Tibial nerve (tissue), 4 donors: ENCODE results near the gene CLEC16A. TPM values are rescaled to one million over a fixed set of nuclear protein-coding genes. Genes with fewer than 3 reads are reported as not detected.
"Not testable (repeated sequence)": the region's sequence is repeated elsewhere in the genome, so short reads cannot be mapped to it uniquely, and the experiment has no call there.

ENCODE experiments used
- DNase-seq, 2 donors: peaks; one replicate each; pipeline ENCODE4 v3.0.0-alpha.2; 2019; ENCODE audit warnings: low spot score in 2 of 2
- H3K27ac ChIP-seq, 4 donors: fragments of 200-600 bp; sonication (generic) in 3 of 4; one replicate each; pipeline ENCODE4 v1.5.1; 2017 to 2019; ENCODE audit warnings: mild to moderate bottlenecking in 1 of 4
- H3K27me3 ChIP-seq, 2 donors: fragments of 200-600 bp; sonication (generic) in 1 of 2; one replicate each; pipeline versions ENCODE4 v1.5.1 to v1.6.0; 2017 to 2019
- H3K36me3 ChIP-seq, 3 donors: fragments of 200-600 bp; sonication (generic); one replicate each; pipeline ENCODE4 v1.5.1; 2018 to 2019
- H3K4me1 ChIP-seq, 4 donors: fragments of 200-600 bp; sonication (generic) in 3 of 4; one replicate each; pipeline ENCODE4 v1.5.1; 2017 to 2019
- H3K4me3 ChIP-seq, 4 donors: fragments of 200-600 bp; sonication (generic) in 3 of 4; one replicate each; pipeline ENCODE4 v1.5.1; 2017 to 2019; ENCODE audit warnings: mild to moderate bottlenecking in 1 of 4, moderate library complexity in 1 of 4
- H3K9me3 ChIP-seq, 4 donors: fragments of 200-600 bp; sonication (generic) in 3 of 4; one replicate each; pipeline ENCODE4 v1.5.1; 2017 to 2019
- EP300 ChIP-seq, 2 donors: sonication (generic); formaldehyde crosslinking; IDR thresholded peaks; one replicate each; pipeline ENCODE4 v1.6.1; 2017; ENCODE audit warnings: antibody characterized with exemption in 2 of 2, mild to moderate bottlenecking in 1 of 2
- POLR2A ChIP-seq, 2 donors: fragments of 450-650 bp; IDR thresholded peaks; one replicate each; pipeline ENCODE4 v1.6.1; 2017; ENCODE audit warnings: antibody characterized with exemption in 2 of 2, mild to moderate bottlenecking in 2 of 2, moderate library complexity in 2 of 2
- WGBS, 2 donors: methylation state at CpG; one replicate each; pipeline ENCODE4 v1.1.5; 2018; 5-methylcytosine and 5-hydroxymethylcytosine counted together
- total RNA-seq, 4 donors: library from RNA; depleted of rRNA; stranded (reverse); fragments of >200 nt; gene quantifications; one replicate each; pipeline ENCODE4 v1.1.0, GENCODE V29; 2016
- TF ChIP-seq, protein P1 (sequence below), 5 experiments: fragments of 200-600 bp in 3 of 5; fragments of 450-650 bp in 2 of 5; sonication (generic) in 3 of 5; IDR thresholded peaks; one replicate each; pipeline ENCODE4 v1.5.1; 2016 to 2019; ENCODE audit warnings: antibody characterized with exemption in 5 of 5, mild to moderate bottlenecking in 3 of 5, moderate library complexity in 2 of 5

Gene CLEC16A
- total RNA-seq, 4 donors from 2014 or later = 37.4 to 70.2 (median 55.2) TPM

- WGBS, 2 donors = 52 to 100% methylated on average over 1 to 4 of the region's 4 CpGs
- TF ChIP-seq EP300 (IDR thresholded peaks at IDR 0.05) = no peak
- no peak for TF ChIP-seq POLR2A (IDR thresholded peaks at IDR 0.05)
- TF ChIP-seq, protein P1, sequence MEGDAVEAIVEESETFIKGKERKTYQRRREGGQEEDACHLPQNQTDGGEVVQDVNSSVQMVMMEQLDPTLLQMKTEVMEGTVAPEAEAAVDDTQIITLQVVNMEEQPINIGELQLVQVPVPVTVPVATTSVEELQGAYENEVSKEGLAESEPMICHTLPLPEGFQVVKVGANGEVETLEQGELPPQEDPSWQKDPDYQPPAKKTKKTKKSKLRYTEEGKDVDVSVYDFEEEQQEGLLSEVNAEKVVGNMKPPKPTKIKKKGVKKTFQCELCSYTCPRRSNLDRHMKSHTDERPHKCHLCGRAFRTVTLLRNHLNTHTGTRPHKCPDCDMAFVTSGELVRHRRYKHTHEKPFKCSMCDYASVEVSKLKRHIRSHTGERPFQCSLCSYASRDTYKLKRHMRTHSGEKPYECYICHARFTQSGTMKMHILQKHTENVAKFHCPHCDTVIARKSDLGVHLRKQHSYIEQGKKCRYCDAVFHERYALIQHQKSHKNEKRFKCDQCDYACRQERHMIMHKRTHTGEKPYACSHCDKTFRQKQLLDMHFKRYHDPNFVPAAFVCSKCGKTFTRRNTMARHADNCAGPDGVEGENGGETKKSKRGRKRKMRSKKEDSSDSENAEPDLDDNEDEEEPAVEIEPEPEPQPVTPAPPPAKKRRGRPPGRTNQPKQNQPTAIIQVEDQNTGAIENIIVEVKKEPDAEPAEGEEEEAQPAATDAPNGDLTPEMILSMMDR (IDR thresholded peaks at IDR 0.05) = no peak
Measured at GRCh38 chr16:10926094-10926493, 18.3 kb upstream of the CLEC16A start.

DNA sequence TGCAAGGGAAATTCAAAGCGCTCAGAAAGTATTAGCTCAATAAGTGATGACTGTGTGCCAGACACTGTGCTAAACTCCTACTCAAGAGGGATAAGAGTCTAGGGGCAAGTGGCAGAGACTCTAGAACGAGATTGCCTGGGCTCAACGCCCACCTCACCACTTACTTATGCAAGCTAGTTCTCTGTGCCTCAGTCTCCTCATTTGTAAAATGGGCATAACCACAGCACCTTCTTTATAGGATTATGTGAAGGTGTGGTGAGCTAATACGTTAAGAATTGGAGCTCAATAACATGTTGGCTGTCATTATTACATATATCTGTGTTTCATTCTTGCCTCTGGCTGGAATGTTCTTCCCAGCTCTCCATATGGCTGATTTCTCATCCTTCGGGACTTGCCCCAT, 17.5 kb upstream of the CLEC16A start:
- Histone ChIP-seq H3K4me1 (peaks cover 0 to 35% (median 11%) of the 10 kb centered on the region in 4 donors), H3K9me3 (no peaks in the 10 kb centered on the region)

More at GRCh38 chr16:10926094-10926493, 18.3 kb upstream of the CLEC16A start:
- Histone ChIP-seq H3K4me1 (peaks cover 0 to 42% (median 14%) of the 10 kb centered on the region in 4 donors), H3K9me3 (no peaks in the 10 kb centered on the region), H3K27ac (no peak overlapping the region), H3K36me3 (peaks cover 0 to 74% (median 4%) of the 10 kb centered on the region in 3 donors), H3K4me3 (no peak overlapping the region), H3K27me3 (no peaks in the 10 kb centered on the region)
- DNase-seq = no peak

DNA sequence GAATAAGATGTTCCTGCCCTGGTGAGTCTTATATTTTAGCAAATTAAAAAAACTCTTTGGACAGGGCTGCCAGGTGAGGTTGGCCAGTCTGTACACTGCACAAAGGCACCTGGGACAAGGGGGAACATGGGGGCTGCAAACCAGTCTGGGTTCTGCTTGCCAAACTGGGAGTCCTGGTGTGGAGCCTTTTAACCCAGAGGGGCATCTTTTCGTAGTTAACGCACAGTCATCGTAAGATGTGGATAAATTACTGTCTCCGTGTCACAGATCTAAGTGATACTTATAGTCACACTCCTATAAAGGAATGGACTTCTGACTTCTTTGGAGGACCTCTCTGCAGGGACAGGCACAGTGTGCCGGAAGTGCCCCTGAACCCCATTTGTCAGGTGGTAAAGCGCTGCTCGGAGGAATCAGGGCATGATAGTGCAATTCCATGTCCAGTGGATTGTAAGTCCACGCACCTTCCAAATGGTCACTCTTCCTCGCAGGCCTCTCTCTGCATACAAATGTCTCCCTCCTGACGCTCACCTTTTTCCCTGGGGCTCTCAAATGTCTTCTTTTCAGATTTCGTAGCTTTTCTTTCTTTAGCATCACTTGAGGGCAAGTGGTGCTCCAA, 16.8 kb upstream of the CLEC16A start:
- 92% methylated on average over 11 of the region's 11 CpGs for WGBS, 2 donors
- Histone ChIP-seq H3K27ac (no peak overlapping the region), H3K27me3 (no peaks in the 10 kb centered on the region), H3K36me3 (peaks cover 0 to 88% (median 4%) of the 10 kb centered on the region in 3 donors), H3K4me3 (no peak overlapping the region), H3K4me1 (peaks cover 0 to 27% (median 3%) of the 10 kb centered on the region in 4 donors), H3K9me3 (no peaks in the 10 kb centered on the region)
- TF ChIP-seq, protein P1 (IDR thresholded peaks at IDR 0.05) = no peak
- TF ChIP-seq EP300 (IDR thresholded peaks at IDR 0.05) (no peak), POLR2A (IDR thresholded peaks at IDR 0.05) (no peak)
- DNase-seq = no peak

More for the DNA sequence above, 17.5 kb upstream of the CLEC16A start:
- H3K27ac ChIP-seq = no peak overlapping the region
- no peak for TF ChIP-seq POLR2A (IDR thresholded peaks at IDR 0.05)
- TF ChIP-seq, protein P1 (IDR thresholded peaks at IDR 0.05) = no peak
- no peak for TF ChIP-seq EP300 (IDR thresholded peaks at IDR 0.05)
- H3K27me3 ChIP-seq = no peaks in the 10 kb centered on the region
- no peak for DNase-seq
- 91 to 94% methylated on average over 5 of the region's 5 CpGs for WGBS, 2 donors
- H3K36me3 ChIP-seq = peaks cover 0 to 82% (median 4%) of the 10 kb centered on the region in 3 donors
- no peak overlapping the region for H3K4me3 ChIP-seq

DNA sequence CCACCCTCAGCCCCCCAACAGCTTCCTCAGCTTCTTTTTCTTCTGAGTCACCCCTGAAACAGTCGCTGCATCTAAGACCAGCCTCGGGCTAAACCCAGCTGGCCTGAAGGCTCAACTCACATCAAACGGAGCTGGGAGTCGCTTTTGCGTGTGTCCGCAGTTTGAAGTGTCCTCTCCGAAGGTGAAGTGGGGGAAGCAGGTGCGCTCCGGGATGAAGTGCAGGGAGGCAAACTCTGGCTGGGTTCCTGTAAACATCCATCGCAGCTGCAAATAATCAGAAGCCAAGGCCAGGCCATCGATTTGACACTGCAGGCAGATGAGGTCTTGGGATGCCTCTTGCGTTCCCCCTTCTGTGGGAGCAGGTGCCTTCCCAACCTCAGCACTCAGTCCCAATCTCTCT, 15.3 kb upstream of the CLEC16A start:
- H3K9me3 ChIP-seq, H3K27me3 ChIP-seq, H3K4me3 ChIP-seq, DNase-seq, H3K27ac ChIP-seq: not testable (repeated sequence)
- Histone ChIP-seq H3K4me1 (peaks cover 0 to 21% (median 0%) of the 10 kb centered on the region in 4 donors), H3K36me3 (peaks cover 0 to 97% (median 4%) of the 10 kb centered on the region in 3 donors)
- 84 to 90% methylated on average over 12 of the region's 12 CpGs for WGBS, 2 donors

DNA sequence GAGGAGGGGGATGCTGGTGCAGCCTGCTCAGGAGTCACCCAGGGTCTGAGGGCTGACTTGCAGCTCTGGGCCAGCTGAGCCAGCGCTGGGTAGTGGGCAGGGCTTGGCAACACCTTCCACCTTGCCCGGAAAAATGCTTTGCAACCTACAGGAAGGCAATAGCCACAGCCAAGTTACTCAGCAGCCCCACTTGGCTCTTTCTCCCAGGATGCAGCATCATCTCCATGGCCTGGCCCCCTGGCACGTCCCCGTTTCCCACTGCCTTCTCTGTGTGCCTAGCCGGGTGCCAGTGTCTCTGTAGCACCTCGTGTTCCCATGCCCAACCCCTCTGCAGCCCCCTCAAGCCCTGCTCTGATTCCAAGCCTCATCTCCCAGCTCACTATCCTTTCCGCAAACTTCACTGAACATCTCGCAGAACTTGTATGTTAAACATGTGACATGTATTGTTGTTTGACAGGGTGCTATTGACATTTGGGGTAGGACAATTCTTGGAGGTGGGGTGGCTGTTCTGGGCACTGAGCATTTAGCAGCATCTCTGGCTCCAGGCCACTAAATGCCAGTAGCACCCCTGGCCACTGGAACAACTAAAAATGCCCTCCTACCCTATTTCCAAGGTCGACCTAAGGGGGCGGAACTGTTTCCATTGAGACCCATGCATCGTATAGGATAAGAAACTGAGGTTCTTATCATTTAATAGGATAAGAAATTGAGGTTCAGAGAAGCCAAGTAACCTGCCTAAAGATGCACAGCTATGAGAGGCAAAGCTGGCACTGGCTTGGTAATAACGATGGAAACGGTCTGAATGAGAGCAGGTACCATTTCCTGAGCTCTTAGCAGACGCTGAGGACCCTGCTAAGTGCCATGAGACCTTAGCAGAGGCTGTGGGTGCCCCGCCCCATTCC, 14.3 kb upstream of the CLEC16A start:
- Histone ChIP-seq H3K27me3 (no peaks in the 10 kb centered on the region), H3K36me3 (peaks cover 0 to 93% (median 4%) of the 10 kb centered on the region in 3 donors), H3K9me3 (no peaks in the 10 kb centered on the region), H3K4me3 (no peak overlapping the region), H3K4me1 (peaks cover 0 to 27% (median 0%) of the 10 kb centered on the region in 4 donors), H3K27ac (peak overlapping the region in 1 of 4 donors; percentile 28)
- DNase-seq = no peak
- 74 to 79% methylated on average over 14 to 15 of the region's 15 CpGs for WGBS, 2 donors
- TF ChIP-seq, protein P1 (IDR thresholded peaks at IDR 0.05) = no peak
- TF ChIP-seq POLR2A (IDR thresholded peaks at IDR 0.05) (no peak), EP300 (IDR thresholded peaks at IDR 0.05) (no peak)
